H1 (cell line): ENCODE results near the gene MGAT5. TPM values are rescaled to one million over a fixed set of nuclear protein-coding genes. Genes with fewer than 3 reads are reported as not detected.

Experiments used
- CTCF ChIA-PET: fragments of 300-600 bp; sonication (Branson Sonifier 250); formaldehyde crosslinking; loops from one replicate; lab custom pipeline; 2021; ENCODE audit not compliant: partially characterized antibody; lab: Charles Lee
- POLR2A ChIA-PET: fragments of 300-600 bp; sonication (Branson Sonifier 250); formaldehyde crosslinking; loops from one replicate; lab custom pipeline; 2021; ENCODE audit warnings: inconsistent platforms; ENCODE audit not compliant: partially characterized antibody; lab: Charles Lee
- DNase-seq, 2 experiments: peaks; one replicate each; pipeline versions ENCODE4 v3.0.0 to v3.0.0-alpha.2; 2010 to 2022; ENCODE audit warnings: low spot score in 2 of 2, low read depth in 1 of 2, mixed read lengths in 1 of 2
- FAIRE-seq: peaks from 2 replicates; lab custom pipeline; 2011; peaks lifted over from hg19 to GRCh38; lab: Jason Lieb, UNC
- H2AFZ ChIP-seq: 2 replicates; pipeline ENCODE4 v1.8.1; 2012; ENCODE audit warnings: low read length, inconsistent platforms
- H2AK5ac ChIP-seq: 2 replicates; pipeline ENCODE4 v1.6.1; 2013; ENCODE audit warnings: low read depth, low read length
- H2BK120ac ChIP-seq: replicated peaks from 2 replicates; pipeline ENCODE3; 2013; ENCODE audit warnings: low read depth, low read length, inconsistent platforms
- H2BK12ac ChIP-seq: 2 replicates; pipeline ENCODE4 v1.6.1; 2013; ENCODE audit warnings: low read depth, low read length
- H2BK15ac ChIP-seq: 2 replicates; pipeline ENCODE4 v1.6.1; 2013; ENCODE audit warnings: low read length
- H2BK20ac ChIP-seq: 2 replicates; pipeline ENCODE4 v1.6.1; 2013; ENCODE audit warnings: low read length
- H2BK5ac ChIP-seq: 2 replicates; pipeline ENCODE4 v1.6.1; 2013; ENCODE audit warnings: low read depth, low read length
- H3K14ac ChIP-seq: 2 replicates; pipeline ENCODE4 v1.6.1; 2013; ENCODE audit warnings: inconsistent platforms; ENCODE audit not compliant: insufficient read length
- H3K18ac ChIP-seq: 2 replicates; pipeline ENCODE4 v1.6.1; 2013; ENCODE audit warnings: low read length; ENCODE audit errors: extremely low read depth
- H3K23ac ChIP-seq: 2 replicates; pipeline ENCODE4 v1.6.1; 2013; ENCODE audit warnings: inconsistent platforms; ENCODE audit not compliant: insufficient read length
- H3K23me2 ChIP-seq: 2 replicates; pipeline ENCODE4 v1.6.1; 2013; ENCODE audit warnings: low read depth, low read length
- H3K27ac ChIP-seq: 2 replicates; pipeline ENCODE4 v1.6.1; 2011; ENCODE audit warnings: low read depth, low read length, inconsistent platforms
- H3K27me3 ChIP-seq, 4 experiments: replicated peaks in 1 of 4; 1 replicate in 1 of 4; 2 replicates in 3 of 4; pipeline versions ENCODE4 v1.6.1 to v1.8.1; 2011 to 2013; ENCODE audit warnings: low read length in 3 of 4, mild to moderate bottlenecking in 3 of 4, inconsistent platforms in 2 of 4, mixed read lengths in 2 of 4, moderate library complexity in 1 of 4; ENCODE audit not compliant: control insufficient read depth in 3 of 4, insufficient read depth in 3 of 4; ENCODE audit errors: extremely low read depth in 1 of 4
- H3K36me3 ChIP-seq, 4 experiments: 2 replicates each; pipeline versions ENCODE4 v1.6.1 to v1.8.1; 2011 to 2013; ENCODE audit warnings: mild to moderate bottlenecking in 4 of 4, low read length in 3 of 4, moderate library complexity in 2 of 4, control low read depth in 1 of 4, inconsistent platforms in 1 of 4; ENCODE audit not compliant: insufficient read depth in 4 of 4, control insufficient read depth in 2 of 4
- H3K4ac ChIP-seq: replicated peaks from 2 replicates; pipeline ENCODE3; 2013; ENCODE audit warnings: low read length, low read depth, mixed read lengths, inconsistent platforms; ENCODE audit not compliant: insufficient read length
- H3K4me1 ChIP-seq, 4 experiments: replicated peaks in 1 of 4; 1 replicate in 1 of 4; 2 replicates in 3 of 4; pipeline versions ENCODE4 v1.6.1 to v1.8.1; 2011 to 2013; ENCODE audit warnings: low read length in 3 of 4, inconsistent platforms in 2 of 4, mixed read lengths in 1 of 4; ENCODE audit not compliant: insufficient read depth in 4 of 4, control insufficient read depth in 3 of 4
- H3K4me2 ChIP-seq, 2 experiments: 2 replicates each; pipeline versions ENCODE4 v1.6.1 to v1.8.1; 2011 to 2013; ENCODE audit warnings: low read depth in 2 of 2, low read length in 2 of 2, control low read depth in 1 of 2, inconsistent platforms in 1 of 2, mild to moderate bottlenecking in 1 of 2; ENCODE audit not compliant: insufficient read depth in 1 of 2
- H3K4me3 ChIP-seq, 4 experiments: fragments of 200-600, 300-600 bp in 1 of 4; sonication (generic), shearing (Covaris generic), sonication (Bioruptor Twin) in 1 of 4; 2 replicates each; pipeline versions ENCODE4 v1.5.1 to v1.8.1; 2011 to 2016; ENCODE audit warnings: low read length in 4 of 4, low read depth in 3 of 4, control low read depth in 2 of 4, inconsistent platforms in 2 of 4, mild to moderate bottlenecking in 2 of 4, mixed read lengths in 1 of 4, moderate library complexity in 1 of 4; ENCODE audit not compliant: insufficient read depth in 2 of 4; ENCODE audit errors: extremely low read depth in 1 of 4
- H3K56ac ChIP-seq: replicated peaks from 2 replicates; pipeline ENCODE3; 2013; ENCODE audit warnings: low read depth, mild to moderate bottlenecking, mixed read lengths, low read length, inconsistent platforms; ENCODE audit not compliant: insufficient read length
- H3K79me1 ChIP-seq: 2 replicates; pipeline ENCODE4 v1.6.1; 2013; ENCODE audit warnings: low read depth, low read length, control low read depth
- H3K79me2 ChIP-seq, 2 experiments: 2 replicates each; pipeline versions ENCODE4 v1.6.1 to v1.8.1; 2012 to 2013; ENCODE audit warnings: low read length in 2 of 2, mild to moderate bottlenecking in 2 of 2, inconsistent platforms in 1 of 2; ENCODE audit not compliant: insufficient read depth in 2 of 2, control insufficient read depth in 1 of 2
- H3K9ac ChIP-seq, 4 experiments: replicated peaks in 1 of 4; 1 replicate in 1 of 4; 2 replicates in 3 of 4; pipeline versions ENCODE4 v1.6.1 to v1.8.1; 2011 to 2013; ENCODE audit warnings: low read depth in 3 of 4, low read length in 3 of 4, control low read depth in 2 of 4, mild to moderate bottlenecking in 2 of 4, moderate library complexity in 2 of 4, inconsistent platforms in 1 of 4; ENCODE audit errors: extremely low read depth in 1 of 4
- H3K9me3 ChIP-seq, 2 experiments: 2 replicates each; pipeline versions ENCODE4 v1.6.1 to v1.8.1; 2012 to 2013; ENCODE audit warnings: mild to moderate bottlenecking in 2 of 2, moderate library complexity in 2 of 2, control low read depth in 1 of 2, inconsistent platforms in 1 of 2, low read depth in 1 of 2, low read length in 1 of 2, mixed read lengths in 1 of 2; ENCODE audit not compliant: insufficient read depth in 2 of 2
- H4K20me1 ChIP-seq, 2 experiments: replicated peaks in 1 of 2; 2 replicates each; pipeline versions ENCODE3 to v1.8.1; 2011 to 2013; ENCODE audit warnings: inconsistent platforms in 2 of 2, low read length in 2 of 2, mild to moderate bottlenecking in 1 of 2; ENCODE audit not compliant: insufficient read depth in 2 of 2, control insufficient read depth in 1 of 2
- H4K5ac ChIP-seq: 2 replicates; pipeline ENCODE4 v1.6.1; 2013; ENCODE audit warnings: low read length, low read depth, mixed read lengths, inconsistent platforms; ENCODE audit not compliant: insufficient read length
- H4K8ac ChIP-seq: 2 replicates; pipeline ENCODE4 v1.8.0; 2013; ENCODE audit warnings: mild to moderate bottlenecking, moderate library complexity, low read length, inconsistent platforms; ENCODE audit not compliant: insufficient read depth; ENCODE audit errors: extremely low read depth
- H4K91ac ChIP-seq: replicated peaks from 2 replicates; pipeline ENCODE3; 2013; ENCODE audit warnings: low read length, mixed read lengths, inconsistent platforms; ENCODE audit not compliant: insufficient read length
- CBX8 ChIP-seq: fragments of 300-800, 300-1000 bp; sonication (generic); IDR thresholded peaks from 2 replicates; pipeline ENCODE4 v1.7.1; 2016; ENCODE audit warnings: low read depth, low read length, borderline replicate concordance
- CTBP2 ChIP-seq: IDR thresholded peaks from 2 replicates; pipeline ENCODE4 v1.7.0; 2011; ENCODE audit warnings: borderline replicate concordance, mild to moderate bottlenecking, moderate library complexity, mixed read lengths, low read length; ENCODE audit not compliant: insufficient read depth, insufficient read length
- E2F6 ChIP-seq: IDR thresholded peaks from 2 replicates; pipeline ENCODE4 v1.6.1; 2012; ENCODE audit warnings: inconsistent platforms
- GTF2F1 ChIP-seq: IDR thresholded peaks from 2 replicates; pipeline ENCODE4 v1.6.1; 2012; ENCODE audit warnings: low read depth, low read length, improper control_type of control experiment, borderline replicate concordance
- KDM1A ChIP-seq: fragments of 200-600, 300-600 bp; sonication (generic); IDR thresholded peaks from 2 replicates; pipeline ENCODE4 v1.7.1; 2016; ENCODE audit warnings: mild to moderate bottlenecking, low read length, borderline replicate concordance
- KDM4A ChIP-seq: IDR thresholded peaks from one replicate; pipeline ENCODE4 v1.7.1; 2012; ENCODE audit warnings: low read depth, mild to moderate bottlenecking, moderate library complexity, low read length, inconsistent platforms; ENCODE audit not compliant: severe bottlenecking
- NRF1 ChIP-seq: IDR thresholded peaks from 2 replicates; pipeline ENCODE4 v1.6.1; 2011; ENCODE audit warnings: mild to moderate bottlenecking, low read depth, low read length, improper control_type of control experiment
- POLR2AphosphoS5 ChIP-seq: IDR thresholded peaks from 2 replicates; pipeline ENCODE4 v1.6.1; 2011; ENCODE audit warnings: low read depth, low read length
- POU5F1 ChIP-seq: IDR thresholded peaks from 2 replicates; pipeline ENCODE4 v1.6.1; 2011; ENCODE audit warnings: low read depth, mild to moderate bottlenecking, low read length, moderate library complexity
- SIN3A ChIP-seq, 2 experiments: IDR thresholded peaks in 1 of 2; conservative IDR thresholded peaks in 1 of 2; 2 replicates each; pipeline ENCODE4 v1.6.1; 2011 to 2012; ENCODE audit warnings: low read length in 2 of 2, improper control_type of control experiment in 1 of 2, low read depth in 1 of 2, mild to moderate bottlenecking in 1 of 2
- TCF12 ChIP-seq: IDR thresholded peaks from 2 replicates; pipeline ENCODE4 v1.6.1; 2011; ENCODE audit warnings: low read depth, mild to moderate bottlenecking, low read length
- ZNF274 ChIP-seq: IDR thresholded peaks from 2 replicates; pipeline ENCODE4 v1.7.0; 2012; ENCODE audit warnings: low read length, borderline replicate concordance; ENCODE audit errors: extremely low read depth
- WGBS, 2 experiments: shearing (Covaris generic) in 1 of 2; methylation state at CpG; one replicate each; pipeline versions ENCODE4 v1.1.6 to v1.1.7; 2013 to 2015; ENCODE audit warnings: low lambda C conversion rate in 2 of 2, mixed read lengths in 2 of 2, inconsistent platforms in 1 of 2, low coverage in 1 of 2, missing lambda C conversion rate in 1 of 2; ENCODE audit not compliant: insufficient replicate concordance in 2 of 2, insufficient coverage in 1 of 2, insufficient read length in 1 of 2; ENCODE audit errors: extremely low coverage in 1 of 2, missing lambda C conversion rate in 1 of 2; 5-methylcytosine and 5-hydroxymethylcytosine counted together
- polyA plus RNA-seq, 7 experiments: library from polyadenylated mRNA; depleted of rRNA in 3 of 7; stranded (reverse) in 5 of 7; unstranded in 2 of 7; fragments of >200 nt in 5 of 7; fragments of 200-250 nt in 2 of 7; gene quantifications; 1 replicate in 5 of 7; 2 replicates in 1 of 7; 4 replicates in 1 of 7; pipeline versions ENCODE4 v1.2.1 to v1.2.3, GENCODE V29; 2011 to 2013; ENCODE audit warnings: missing spikeins in 2 of 7, mixed read lengths in 2 of 7
- total RNA-seq: library from RNA; stranded (reverse); fragmentation: NEBNext Ultra II Directional; extraction: Animal tissue kit (Norgen Biotek cat#: 25700); gene quantifications from 2 replicates; pipeline ENCODE4 v1.2.1, GENCODE V29; 2021
- TF ChIP-seq, protein P1 (sequence below): IDR thresholded peaks from 2 replicates; pipeline ENCODE4 v1.6.1; 2012; ENCODE audit warnings: inconsistent platforms

Gene MGAT5
- total and polyA plus RNA-seq, 2 of the 8 experiments (the other 6 are each of a cell fraction or from before 2014, with no cell fraction given), result 11.2 to 49.2 TPM

DNA sequence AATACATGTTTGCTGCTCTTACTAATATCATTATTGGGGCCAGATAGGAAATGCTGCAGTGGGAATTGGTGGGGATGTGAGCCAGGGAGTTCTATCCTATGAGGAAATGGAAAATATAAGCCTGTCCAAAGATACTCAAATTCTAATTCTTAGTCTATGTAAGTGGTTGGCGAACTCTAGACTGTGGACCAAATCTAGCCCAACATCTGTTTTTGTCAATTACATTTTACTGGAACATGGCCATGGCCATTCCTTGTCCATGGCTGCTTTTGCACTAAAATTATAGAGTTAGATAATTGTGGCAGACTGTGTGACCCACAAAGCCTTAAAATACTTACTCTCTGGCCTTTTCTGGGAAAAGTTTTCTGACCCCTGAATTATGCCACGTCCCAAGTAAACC is 113.3 kb downstream of the MGAT5 start:
- FAIRE-seq, result no peak
- no peak overlapping the region for H3K27ac ChIP-seq
- H4K8ac ChIP-seq, result no peak overlapping the region
- H3K27me3 ChIP-seq, result no peaks in the 10 kb centered on the region
- CTCF ChIA-PET, result interaction anchor here (1.0 to 4.1 kb wide), 7 partner anchors 16 to 137 kb away, joined by 3 to 17 read pairs (median 3); no protein-coding TSS in a partner anchor
- DNase-seq, result no peak
- no peak overlapping the region for H3K14ac ChIP-seq
- no peaks in the 10 kb centered on the region for H3K9me3 ChIP-seq
- no peak overlapping the region for H3K56ac ChIP-seq
- peaks cover 0 to 10% (median 0%) of the 10 kb centered on the region in 4 experiments; a peak in 4 of 8 replicates for H3K36me3 ChIP-seq
- no peaks in the 10 kb centered on the region; the same call in 1 of the 2 replicates for H3K23me2 ChIP-seq
- WGBS, 2 experiments, result 89% methylated on average over 2 of the region's 2 CpGs; no CpG with 5 or more reads in 1 of the 2 experiments
- no peaks in the 10 kb centered on the region for H4K20me1 ChIP-seq
- H3K79me1 ChIP-seq, result no peaks in the 10 kb centered on the region; the same call in 1 of the 2 replicates
- H2AFZ ChIP-seq, result no peak overlapping the region
- H3K4me3 ChIP-seq, result no peak overlapping the region
- POLR2A ChIA-PET, result no interaction called here
- H4K91ac ChIP-seq, result no peak overlapping the region
- H3K9ac ChIP-seq, result no peak overlapping the region
- no peak overlapping the region for H3K18ac ChIP-seq
- no peak overlapping the region for H3K23ac ChIP-seq
- H2BK12ac ChIP-seq, result no peak overlapping the region
- no peak overlapping the region for H3K4ac ChIP-seq
- H4K5ac ChIP-seq, result no peak overlapping the region
- H2BK5ac ChIP-seq, result no peak overlapping the region
- H2BK15ac ChIP-seq, result no peak overlapping the region
- H2BK120ac ChIP-seq, result no peak overlapping the region
- H3K4me2 ChIP-seq, result no peak overlapping the region
- no peaks in the 10 kb centered on the region for H3K4me1 ChIP-seq
- H3K79me2 ChIP-seq, result no peaks in the 10 kb centered on the region
- no peak overlapping the region for H2AK5ac ChIP-seq
- H2BK20ac ChIP-seq, result no peak overlapping the region
- TF ChIP-seq GTF2F1 (no peak), CTBP2 (no peak), E2F6 (no peak), ZNF274 (no peak), POLR2AphosphoS5 (no peak), KDM4A (no peak), POU5F1 (no peak), KDM1A (no peak), NRF1 (no peak), SIN3A (conservative IDR thresholded peaks at IDR 0.05 in 1 of 2, IDR thresholded peaks at IDR 0.05 in 1 of 2; ENCODE audit: low read depth in 1 of 2, low read length in 2 of 2) (no peak), CBX8 (no peak), TCF12 (no peak)
- TF ChIP-seq, protein P1, sequence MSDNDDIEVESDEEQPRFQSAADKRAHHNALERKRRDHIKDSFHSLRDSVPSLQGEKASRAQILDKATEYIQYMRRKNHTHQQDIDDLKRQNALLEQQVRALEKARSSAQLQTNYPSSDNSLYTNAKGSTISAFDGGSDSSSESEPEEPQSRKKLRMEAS, result no peak
